GM18520 (cell line): ENCODE measurements around the gene PLEKHA6.

Source experiments
- ATAC-seq: cut with Tn5 transposase; IDR thresholded peaks from one replicate; pipeline ENCODE4 v1.9.1; 2021; ENCODE audit not compliant: unreplicated experiment

Gene PLEKHA6

DNA sequence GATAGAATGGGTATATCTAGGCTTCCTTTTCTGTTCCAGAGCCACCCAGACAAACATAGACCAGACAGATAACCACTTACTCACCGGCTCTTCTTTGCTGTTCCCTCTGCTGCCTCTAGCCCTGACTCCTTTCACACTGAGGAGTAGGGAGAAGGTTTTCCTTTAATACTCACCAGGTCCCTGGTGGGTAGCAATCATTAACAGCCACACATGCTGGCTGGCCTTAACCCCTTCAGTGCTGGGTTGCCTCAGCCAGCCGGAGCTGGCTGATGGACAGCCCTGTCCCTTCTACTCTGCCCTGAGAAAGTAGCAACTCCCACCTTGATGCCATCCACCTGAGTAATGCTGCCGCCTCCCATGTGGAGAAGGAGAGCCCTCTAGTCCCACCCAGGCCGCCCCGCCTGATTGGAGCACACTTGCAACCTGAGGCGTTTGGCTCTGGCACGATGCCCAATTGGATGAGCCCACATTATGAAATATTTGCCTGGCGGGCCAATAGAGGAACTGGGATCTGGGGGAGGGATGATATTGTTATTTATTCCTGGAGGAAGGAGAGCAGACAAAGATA lies 71.6 kb downstream of the PLEKHA6 start:
- no peak for ATAC-seq

GRCh38 chr1:204287466-204287891 lies 72.2 kb downstream of the PLEKHA6 start:
- no peak for ATAC-seq

DNA sequence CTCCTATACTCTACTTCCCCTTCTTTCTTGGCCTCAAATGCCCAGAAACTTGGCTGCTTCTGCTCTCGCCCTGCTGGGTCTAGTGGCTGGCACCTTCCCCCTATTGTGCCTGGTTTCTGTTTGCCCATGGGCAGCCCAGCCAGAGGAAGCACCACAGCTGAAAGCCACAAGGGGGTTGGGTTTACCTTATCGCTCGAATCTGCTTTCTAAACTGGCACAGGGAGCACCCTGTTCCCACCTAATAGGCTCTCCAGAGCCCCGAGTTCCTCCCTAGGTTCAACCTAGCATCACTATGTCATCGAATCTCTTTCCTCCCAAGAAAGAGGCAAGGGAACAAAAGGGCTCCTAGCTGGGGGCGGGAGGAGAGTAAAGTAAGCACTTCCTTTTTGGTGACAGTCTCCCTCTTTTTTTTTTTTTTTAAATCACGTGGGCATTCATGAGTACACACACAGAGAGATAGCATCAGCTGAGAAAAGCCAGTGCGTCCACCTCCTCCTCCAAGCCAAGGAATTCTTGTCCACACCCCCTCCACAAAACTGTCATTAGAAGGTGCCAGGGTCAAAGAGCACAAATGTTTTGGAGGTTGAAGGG lies 72.8 kb downstream of the PLEKHA6 start:
- ATAC-seq = no peak

DNA sequence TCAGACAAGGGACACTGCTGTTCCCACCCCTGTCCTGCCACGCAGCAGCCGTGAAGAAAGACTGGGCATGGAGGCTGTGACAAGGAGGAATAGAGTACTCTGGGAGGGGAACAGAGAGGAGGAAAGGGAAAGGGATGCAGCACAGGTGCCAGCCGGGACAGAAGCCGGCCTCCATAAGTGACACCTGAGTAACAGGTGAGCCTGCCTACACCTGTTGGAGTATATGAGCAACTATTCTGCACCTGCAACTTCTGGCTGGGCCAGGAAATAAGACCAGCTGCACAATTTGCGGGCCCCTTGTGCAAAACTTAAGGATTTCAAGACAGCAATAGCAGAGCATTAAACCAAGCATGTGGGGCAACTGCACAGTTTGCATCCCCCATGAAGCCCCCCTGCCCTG lies 73.4 kb downstream of the PLEKHA6 start:
- no peak for ATAC-seq

GRCh38 chr1:204285436-204286305 lies 74.1 kb downstream of the PLEKHA6 start:
- ATAC-seq = no peak

- no peak for ATAC-seq
These were observed 74.8 kb downstream of the PLEKHA6 start for GRCh38 chr1:204284929-204285328.

GRCh38 chr1:204283711-204284651 lies 75.7 kb downstream of the PLEKHA6 start:
- no peak for ATAC-seq

- no peak for ATAC-seq
These were observed 76.9 kb downstream of the PLEKHA6 start for GRCh38 chr1:204282761-204283221.

DNA sequence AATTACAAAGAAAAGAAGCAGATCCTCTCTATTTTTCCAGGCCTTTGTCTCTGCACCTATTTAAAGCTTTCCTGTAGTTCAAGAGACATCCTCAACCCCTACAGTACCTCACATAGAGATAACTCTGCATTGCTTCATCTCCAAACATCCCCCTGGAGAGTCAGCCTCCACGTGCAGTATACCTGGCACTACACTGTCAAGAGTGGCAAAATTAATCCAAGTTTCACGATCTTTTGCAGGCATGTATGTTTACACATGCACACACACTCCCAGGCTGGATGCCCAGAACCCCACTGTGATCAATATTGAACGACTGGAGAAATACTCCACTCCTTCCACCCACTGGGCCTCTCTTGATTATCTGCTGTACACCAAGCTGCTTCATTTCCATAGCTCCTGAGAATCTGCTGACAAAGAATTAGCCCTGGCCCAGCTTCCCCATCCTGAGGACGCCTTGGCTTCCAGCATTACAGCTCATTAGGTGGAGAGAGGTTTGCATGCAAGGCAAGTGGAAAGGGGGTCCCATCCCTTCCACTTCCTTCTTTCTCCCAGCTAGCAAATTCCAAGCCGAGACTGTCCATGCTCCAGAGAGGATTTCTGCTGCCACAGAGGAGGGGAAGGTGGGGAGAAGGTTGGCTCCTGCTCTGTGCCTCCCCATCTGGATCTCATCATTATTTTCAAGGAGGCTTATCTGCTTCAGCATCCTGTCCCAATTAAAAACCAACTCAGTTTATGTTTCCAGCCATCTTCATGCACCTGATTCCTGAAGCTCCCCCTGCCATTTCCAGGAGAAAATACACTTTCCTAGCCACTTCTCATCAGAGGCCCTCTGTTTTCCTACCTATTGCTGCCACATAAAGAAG lies 79.4 kb downstream of the PLEKHA6 start:
- ATAC-seq = no peak

DNA sequence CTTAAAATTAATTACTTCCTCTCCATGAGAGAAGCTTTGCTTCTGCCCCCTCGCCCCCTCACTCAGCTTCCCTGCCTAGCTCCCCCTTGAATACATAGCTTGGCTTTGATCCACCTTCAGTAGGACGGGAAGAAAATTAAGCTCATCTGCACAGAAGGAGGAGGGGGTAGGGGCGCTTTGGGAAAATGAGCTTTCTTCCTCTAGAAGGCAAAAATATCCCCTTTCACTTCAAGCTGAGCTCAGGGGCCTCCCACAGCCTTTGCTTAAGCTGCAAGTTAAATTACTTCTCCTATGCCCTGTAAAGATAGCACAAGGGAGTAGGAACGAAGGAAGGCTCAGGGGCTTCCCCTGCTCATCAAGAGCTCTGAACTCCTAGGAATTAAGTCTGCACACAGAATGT lies 80.8 kb downstream of the PLEKHA6 start:
- ATAC-seq = no peak

GRCh38 chr1:204278251-204278650 lies 81.5 kb downstream of the PLEKHA6 start:
- ATAC-seq = no peak

DNA sequence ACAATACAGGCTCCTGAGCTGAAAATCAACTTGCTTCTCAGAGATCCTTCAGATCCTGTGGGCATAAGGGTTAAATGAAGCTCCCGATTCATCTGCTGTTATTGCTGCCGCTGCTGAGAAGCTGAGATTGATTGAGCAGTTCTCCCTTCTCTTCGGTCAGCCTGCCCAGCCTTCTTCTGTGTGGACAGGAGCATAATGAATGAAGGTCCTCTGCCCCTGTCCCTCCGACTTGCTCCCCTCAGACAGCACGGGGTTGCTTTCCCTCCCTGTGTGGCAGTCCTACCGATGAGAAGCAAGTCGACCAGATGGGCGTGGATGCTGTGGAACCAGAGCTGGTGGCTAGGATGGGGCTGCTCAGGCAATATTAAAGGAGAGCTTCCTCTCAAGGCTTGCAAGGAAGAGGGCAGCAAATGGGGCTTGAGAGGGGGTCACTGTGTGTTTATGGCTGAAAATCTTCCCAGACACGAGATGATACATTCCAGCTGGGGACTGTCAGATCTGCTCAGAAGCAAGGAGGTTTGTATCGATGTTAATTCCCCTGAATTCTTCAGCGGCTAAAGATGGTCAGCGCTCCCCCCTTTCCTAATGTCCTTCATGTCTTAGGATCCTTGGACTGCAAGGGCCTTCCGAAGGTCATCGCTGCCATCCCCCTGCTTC lies 82.0 kb downstream of the PLEKHA6 start:
- ATAC-seq = no peak

DNA sequence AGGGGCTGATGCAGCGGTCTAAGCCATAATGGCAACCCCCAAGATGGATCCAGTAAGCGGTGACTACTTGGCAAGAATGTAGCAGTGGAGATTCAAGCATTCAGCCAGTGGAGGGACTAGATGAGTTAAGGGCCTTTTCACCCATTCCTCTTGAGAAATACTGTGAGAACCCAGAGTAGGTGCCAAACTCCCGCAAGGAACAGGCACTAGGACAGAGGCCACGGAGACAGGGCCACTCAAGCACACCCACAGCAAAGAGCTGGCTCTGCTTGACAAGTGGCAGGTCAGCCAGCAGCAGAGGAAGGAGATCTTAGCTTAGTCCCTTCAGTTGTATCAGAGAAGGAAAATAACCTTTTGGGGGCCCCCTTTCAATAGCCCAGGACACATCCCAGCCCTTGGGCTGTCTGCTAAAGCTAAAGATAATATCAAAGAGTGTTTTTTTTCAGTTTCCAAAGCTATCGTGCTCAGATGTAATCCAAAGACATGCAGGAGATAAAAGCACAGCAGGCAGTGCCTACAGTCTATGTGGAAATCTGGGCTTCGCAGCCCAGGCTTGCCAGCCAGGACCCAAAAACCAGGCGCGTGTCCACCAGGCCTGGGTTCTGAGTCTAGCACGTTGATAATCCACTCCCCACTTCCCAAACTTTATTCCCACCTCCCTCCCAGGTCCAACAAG lies 83.9 kb downstream of the PLEKHA6 start:
- ATAC-seq = no peak

- no peak for ATAC-seq
These were observed 85.3 kb downstream of the PLEKHA6 start for GRCh38 chr1:204274446-204274845.

DNA sequence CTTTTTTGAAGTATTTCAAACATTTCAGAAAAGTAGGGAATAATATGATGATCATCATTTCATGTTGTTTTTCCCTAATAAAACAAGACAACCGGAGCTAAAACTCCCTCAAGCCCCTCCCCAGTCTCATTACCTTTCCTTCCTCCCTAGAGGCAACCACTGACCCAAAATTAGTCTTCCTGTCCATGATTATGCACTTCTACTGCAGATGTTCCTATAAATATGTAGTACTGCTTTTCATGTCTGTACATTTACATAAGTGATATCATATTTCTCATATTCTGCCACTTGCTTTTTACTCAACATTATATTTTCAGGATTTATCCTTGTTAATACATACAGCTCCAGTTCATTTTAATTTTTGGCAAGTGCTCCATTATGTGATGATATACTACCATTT lies 87.2 kb downstream of the PLEKHA6 start:
- no peak for ATAC-seq

- ATAC-seq = no peak
These were observed 87.8 kb downstream of the PLEKHA6 start for GRCh38 chr1:204271970-204272369.

GRCh38 chr1:204268101-204268500 lies 91.6 kb downstream of the PLEKHA6 start:
- ATAC-seq = no peak

DNA sequence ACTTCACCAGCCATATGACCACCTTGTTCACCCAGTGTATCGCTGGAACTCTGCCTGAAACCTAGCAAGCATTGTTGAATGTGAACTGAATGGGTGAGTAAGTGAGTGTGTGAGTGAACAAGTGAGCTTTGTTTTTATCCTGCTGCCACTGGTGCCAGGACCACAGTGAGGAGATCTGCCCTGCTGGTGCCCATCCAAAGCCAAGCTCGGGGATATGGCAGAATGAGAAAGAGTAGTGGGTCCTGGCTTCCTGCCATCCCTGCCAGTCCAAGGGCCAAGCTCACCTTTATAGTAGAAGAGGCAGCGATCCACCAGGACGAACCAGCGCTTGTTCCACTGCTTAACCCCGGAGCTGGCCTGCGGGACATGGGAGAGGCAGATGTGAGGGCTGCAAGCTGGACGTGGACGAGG lies 92.5 kb downstream of the PLEKHA6 start:
- no peak for ATAC-seq

GRCh38 chr1:204266504-204267034 lies 93.2 kb downstream of the PLEKHA6 start:
- no peak for ATAC-seq
